HAP-1 (cell line): ENCODE results near the gene FAAP20.
A peak's percentile ranks its signal among the peaks of the same experiment; 100 is the strongest.

ENCODE experiments used
- DNase-seq, 2 experiments: peaks; one replicate each; pipeline ENCODE4 v3.0.0-alpha.2; 2016 to 2020; ENCODE audit warnings: low spot score in 2 of 2
- H3K27me3 ChIP-seq: fragments of 250-450 bp; sonication (Bioruptor Pico); 2 replicates; pipeline ENCODE4 v1.5.1; 2020; ENCODE audit warnings: low read depth, mild to moderate bottlenecking, moderate library complexity
- H3K36me3 ChIP-seq: fragments of 250-450 bp; sonication (Bioruptor Pico); replicated peaks from 2 replicates; pipeline ENCODE4 v1.5.1; 2020; ENCODE audit warnings: mild to moderate bottlenecking
- H3K4me1 ChIP-seq: fragments of 250-450 bp; sonication (Bioruptor Pico); 2 replicates; pipeline ENCODE4 v1.5.1; 2020; ENCODE audit warnings: mild to moderate bottlenecking
- H3K4me3 ChIP-seq: fragments of 250-450 bp; sonication (Bioruptor Pico); 2 replicates; pipeline ENCODE4 v1.5.1; 2020; ENCODE audit warnings: mild to moderate bottlenecking, moderate library complexity
- H3K9me3 ChIP-seq: fragments of 250-450 bp; sonication (Bioruptor Pico); 2 replicates; pipeline ENCODE4 v1.5.1; 2020; ENCODE audit warnings: mild to moderate bottlenecking, moderate library complexity
- in situ Hi-C: fragments of 300-500 bp; cut with MboI; formaldehyde crosslinking; loops from 3 replicates; pipeline ENCODE4 v1.14.3; 2020; ENCODE audit warnings: low sequenced_read_pairs, inconsistent platforms, mixed read lengths

Gene FAAP20

DNA sequence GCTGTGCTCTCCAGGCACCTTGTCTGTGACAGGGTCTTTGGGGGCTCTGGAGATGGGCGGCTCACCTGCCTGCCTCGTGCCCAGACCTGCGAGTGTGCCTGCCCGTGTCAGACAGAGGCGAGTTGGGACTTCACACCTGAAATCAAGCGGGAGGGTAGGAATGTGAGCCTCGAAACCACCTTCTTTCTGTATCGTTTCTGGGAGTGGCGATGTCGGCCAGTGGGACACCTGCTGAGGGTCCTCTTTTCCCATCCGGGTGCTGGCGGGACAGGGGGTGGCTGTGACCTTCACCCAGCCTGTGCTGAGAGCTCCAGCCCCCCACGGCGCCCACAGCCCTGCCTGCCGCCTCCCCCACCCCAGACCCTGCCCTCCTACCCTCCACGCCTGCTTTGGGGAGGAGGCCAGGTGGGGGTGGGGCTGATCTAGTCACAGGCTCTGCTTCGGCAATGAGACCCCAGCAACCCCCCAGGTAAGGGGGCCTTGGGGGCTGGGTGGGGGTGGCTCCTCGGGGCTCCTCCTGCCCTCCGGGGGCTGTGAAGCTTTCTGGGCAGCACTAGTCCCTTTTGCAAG is 15.6 kb upstream of the FAAP20 start:
- Histone ChIP-seq H3K9me3 (no peaks in the 10 kb centered on the region), H3K27me3 (no peaks in the 10 kb centered on the region), H3K4me1 (peaks cover 16% of the 10 kb centered on the region), H3K4me3 (no peak overlapping the region), H3K36me3 (no peaks in the 10 kb centered on the region)
- in situ Hi-C loops, result no loop called here
- DNase-seq, result no peak

DNA sequence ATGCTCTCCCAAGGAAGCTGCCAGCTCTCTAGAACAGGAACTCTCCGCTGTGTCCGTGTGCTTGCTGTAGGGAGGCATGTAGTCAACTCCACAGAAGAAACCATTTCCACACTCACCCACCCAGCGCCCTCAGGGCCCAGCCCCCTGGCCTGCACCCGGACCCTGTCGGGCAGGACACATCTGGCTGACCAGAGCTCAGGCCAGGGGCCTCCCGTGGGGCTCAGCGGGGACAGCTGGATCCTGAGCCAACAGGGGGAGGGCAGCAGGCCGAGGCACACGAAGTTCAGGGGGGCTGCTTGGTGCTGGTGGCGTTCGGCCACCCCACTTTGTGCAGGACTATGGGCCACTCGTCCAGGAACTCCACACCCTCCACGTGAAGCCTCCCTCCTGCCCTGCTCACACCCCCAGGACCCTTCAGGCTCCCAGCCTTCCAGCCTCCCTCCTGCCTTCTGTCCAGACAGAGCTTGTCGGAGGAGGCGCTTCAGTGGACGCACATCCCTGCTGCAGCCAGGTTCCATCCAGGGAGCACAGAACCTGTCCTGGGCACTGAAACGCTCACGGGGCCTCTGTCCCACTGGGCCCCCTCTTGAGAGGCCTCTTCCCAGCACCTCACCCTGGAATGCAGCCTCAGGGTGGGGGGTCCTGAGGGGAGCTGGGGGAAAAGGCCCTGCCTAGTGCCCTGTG is 15.0 kb upstream of the FAAP20 start:
- H3K36me3 ChIP-seq, result no peaks in the 10 kb centered on the region
- DNase-seq, result no peak
- peaks cover 17% of the 10 kb centered on the region for H3K4me1 ChIP-seq
- in situ Hi-C loops, result no loop called here
- H3K27me3 ChIP-seq, result no peaks in the 10 kb centered on the region
- H3K9me3 ChIP-seq, result no peaks in the 10 kb centered on the region
- no peak overlapping the region for H3K4me3 ChIP-seq

DNA sequence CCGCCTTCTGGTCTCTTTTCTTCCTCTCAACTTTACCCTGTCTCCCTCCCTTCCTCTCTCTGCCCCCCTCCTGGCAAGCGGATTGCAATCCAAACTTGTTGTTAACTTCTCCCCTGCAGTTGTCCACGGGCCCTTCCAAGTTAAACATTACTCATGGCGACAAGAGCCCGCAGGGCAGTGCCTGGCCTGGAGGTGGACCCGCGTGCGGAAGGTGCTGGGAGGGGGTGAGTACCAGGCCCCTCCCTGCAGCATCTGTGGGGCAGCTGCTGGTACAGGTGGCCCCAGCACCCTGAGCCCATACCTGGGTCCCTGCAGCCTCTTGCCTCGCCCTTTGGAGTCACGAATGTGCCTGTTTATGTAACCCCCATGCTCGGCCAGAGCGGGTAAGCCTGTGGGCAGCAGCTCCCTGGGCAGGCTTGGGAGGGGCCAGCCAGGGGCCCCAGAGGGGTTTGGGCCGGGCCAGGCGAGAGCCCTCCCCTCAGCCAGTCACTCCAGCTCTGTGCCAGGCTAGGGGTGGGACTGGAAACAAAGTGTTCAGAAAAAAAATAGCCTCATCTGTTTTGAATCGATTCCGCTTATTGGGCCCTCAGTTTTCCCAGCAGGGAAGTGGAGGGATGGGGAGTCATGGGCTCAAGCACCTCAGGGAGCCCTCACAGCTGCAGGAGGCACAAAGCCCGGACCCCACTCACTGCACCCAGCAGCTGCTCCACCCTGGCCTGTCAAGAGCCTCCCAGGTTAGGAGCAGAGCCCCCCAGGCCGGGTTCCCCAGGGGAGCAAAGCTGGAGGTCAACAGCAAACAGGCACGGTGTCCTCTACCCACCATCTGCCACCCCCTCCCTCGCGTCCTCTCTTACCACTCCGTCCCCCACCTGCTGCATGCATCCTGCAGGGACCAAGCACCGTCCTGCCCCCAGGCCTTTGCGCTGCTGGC is 14.0 kb upstream of the FAAP20 start:
- Histone ChIP-seq H3K36me3 (no peaks in the 10 kb centered on the region), H3K27me3 (no peaks in the 10 kb centered on the region), H3K9me3 (no peaks in the 10 kb centered on the region), H3K4me1 (peaks cover 23% of the 10 kb centered on the region), H3K4me3 (no peak overlapping the region)
- in situ Hi-C loops, result no loop called here
- no peak for DNase-seq

DNA sequence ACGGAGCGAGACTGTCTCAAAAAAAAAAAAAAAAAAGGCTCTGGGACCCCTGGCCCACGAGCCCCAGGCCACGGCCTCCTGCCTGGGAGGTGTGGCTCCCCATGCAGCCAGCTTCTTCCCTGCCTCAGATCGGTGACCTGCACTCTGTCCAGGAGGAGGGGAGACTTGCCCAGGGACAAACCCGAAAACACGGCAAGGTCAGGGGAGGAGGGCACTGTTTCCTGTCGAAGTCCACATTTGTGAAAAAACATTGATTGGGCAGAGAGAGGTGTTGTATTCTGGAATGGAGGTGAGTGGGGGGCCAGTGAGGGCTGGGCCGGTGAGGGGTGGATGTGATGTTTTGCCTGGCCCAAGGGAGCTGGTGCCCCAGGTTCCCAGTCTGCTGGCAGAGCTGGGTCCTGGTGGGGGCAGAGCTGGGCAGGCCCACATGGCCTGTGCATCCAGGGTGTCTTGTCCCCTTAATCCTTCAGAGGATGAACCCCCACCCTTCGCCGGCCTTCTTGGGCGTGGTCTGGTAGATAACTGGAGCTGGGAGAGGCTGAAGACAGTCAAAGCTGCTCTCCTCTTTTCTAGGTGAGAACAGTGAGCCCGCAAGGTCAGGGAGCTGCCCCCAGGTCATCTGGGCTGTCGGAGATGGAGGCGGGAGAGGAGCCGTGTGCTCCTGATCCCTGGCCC is 12.4 kb upstream of the FAAP20 start:
- in situ Hi-C loops, result no loop called here
- H3K4me1 ChIP-seq, result peaks cover 9% of the 10 kb centered on the region
- no peaks in the 10 kb centered on the region for H3K36me3 ChIP-seq
- DNase-seq, result no peak
- H3K4me3 ChIP-seq, result no peak overlapping the region
- no peaks in the 10 kb centered on the region for H3K27me3 ChIP-seq
- no peaks in the 10 kb centered on the region for H3K9me3 ChIP-seq

DNA sequence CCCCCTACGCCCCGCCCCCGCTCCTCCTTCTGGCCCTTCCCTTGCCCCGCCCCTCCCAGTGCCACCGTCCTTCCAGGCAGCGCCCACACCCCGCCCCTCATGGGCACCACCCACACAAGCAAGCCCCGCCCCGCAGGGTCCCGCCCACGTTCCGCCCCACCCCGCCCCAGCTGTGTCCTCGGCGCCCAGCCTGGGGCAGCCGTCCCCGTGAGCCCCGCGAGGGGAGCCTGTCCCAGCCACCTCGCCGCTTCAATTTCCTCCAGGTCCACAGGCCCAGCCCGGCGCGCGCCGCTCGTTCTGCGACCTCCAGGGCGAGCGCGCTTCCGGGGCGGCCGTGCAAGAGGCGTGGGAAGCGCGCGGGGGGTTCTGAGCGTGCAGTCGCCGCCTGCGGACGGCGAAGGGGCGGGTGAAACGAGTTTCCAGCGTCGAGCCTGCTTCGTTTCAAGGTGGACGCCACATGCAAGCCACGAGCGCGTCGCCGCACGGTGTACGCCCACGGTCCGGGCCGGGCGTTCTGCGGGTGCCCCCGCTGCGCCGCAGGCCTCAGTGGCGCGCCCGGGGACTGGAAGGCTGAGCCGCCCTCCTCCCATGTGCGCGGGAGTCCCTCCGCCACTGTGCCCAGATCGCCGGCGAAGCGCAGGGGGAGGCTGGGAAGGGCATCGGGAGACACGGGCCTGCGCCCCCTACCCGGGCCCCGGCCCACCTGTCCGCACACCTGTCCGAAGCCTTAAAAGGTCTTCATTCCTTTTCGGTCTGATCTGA is 10.8 kb upstream of the FAAP20 start:
- H3K27me3 ChIP-seq, result no peaks in the 10 kb centered on the region
- H3K36me3 ChIP-seq, result no peaks in the 10 kb centered on the region
- H3K9me3 ChIP-seq, result no peaks in the 10 kb centered on the region
- H3K4me1 ChIP-seq, result peaks cover 9% of the 10 kb centered on the region
- in situ Hi-C loops, result no loop called here
- peak; percentile 82 to 98 for DNase-seq
- peak overlapping the region; percentile 19; the same call in 1 of the 2 replicates for H3K4me3 ChIP-seq

DNA sequence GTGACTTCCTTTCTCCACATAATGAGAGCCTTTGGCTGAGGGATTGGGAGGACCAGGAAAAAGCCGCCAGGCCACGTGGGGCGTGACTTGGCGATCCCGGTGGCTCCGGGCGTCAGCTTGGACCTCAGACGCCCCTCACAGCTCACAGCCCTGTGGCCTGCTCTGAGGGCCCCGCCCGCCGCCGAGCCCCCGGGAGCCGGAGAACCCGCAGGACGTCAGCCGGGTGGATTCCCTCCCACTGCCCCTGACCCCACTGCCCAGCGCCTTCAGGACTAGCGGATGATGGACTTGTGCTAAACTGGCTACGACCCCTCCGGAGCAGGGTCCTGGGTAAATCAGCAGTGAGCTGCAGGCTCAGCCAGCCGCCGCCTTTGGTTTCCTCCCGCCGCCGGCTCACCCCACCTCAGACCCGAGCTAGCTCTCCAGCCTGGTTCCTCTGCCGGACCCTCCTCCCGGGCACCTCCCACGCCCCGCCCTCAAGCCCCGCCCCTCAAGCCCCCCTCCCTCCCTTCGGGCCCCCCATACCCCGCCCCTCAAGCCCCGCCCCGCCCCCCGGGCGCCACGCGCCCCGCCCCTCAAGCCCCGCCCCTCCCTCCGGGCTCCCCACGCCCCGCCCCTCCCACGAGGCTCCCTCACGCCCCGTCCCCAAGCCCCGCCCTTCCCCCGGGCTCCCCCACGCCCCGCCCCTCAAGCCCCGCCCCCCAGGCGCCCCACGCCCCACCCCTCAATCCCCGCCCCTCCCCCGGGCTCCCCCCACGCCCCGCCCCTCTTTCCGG is 10.0 kb upstream of the FAAP20 start:
- Histone ChIP-seq H3K4me1 (peaks cover 9% of the 10 kb centered on the region), H3K4me3 (peak overlapping the region; percentile 36), H3K36me3 (no peaks in the 10 kb centered on the region), H3K27me3 (no peaks in the 10 kb centered on the region), H3K9me3 (no peaks in the 10 kb centered on the region)
- peak; percentile 74 to 93 for DNase-seq
- in situ Hi-C loops, result no loop called here

DNA sequence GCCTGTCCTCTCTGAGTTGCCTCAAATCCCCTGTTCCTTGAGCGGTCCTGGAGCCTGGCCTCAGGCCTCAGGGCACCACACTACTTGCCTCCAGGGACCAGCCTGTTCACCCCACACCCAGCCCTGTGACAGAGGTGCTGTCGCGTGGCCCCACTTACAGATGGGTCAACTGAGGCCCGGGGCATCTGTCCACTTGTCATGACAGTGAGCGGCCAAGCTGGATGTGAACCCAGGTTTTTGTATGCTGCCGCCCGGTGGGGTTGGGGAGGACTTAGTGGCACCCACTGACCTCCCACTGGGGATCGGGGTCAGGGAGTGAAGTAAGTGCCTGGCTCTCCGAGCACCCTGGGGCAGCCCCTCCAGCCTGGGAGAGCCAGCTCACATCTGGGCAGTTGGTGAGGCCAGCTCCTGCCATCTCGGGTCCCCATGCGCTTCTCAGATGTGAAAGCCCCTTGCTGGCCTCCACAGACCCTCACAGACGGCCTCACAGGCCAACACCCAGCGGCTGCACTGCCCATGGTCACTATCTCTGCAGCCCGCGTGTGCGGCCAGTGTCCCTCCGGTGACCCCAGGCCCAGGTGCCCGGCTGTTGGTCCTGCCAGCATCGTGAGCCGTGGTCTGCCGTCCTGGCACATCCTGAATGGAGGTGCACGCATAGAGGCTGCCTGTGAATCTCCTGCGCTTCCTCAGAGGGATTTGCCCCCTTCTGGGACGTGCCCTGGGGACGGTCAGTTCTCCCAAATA is 9.3 kb upstream of the FAAP20 start:
- Histone ChIP-seq H3K4me1 (peaks cover 12% of the 10 kb centered on the region), H3K36me3 (no peaks in the 10 kb centered on the region), H3K4me3 (peak overlapping the region; percentile 36), H3K9me3 (no peaks in the 10 kb centered on the region), H3K27me3 (no peaks in the 10 kb centered on the region)
- DNase-seq, result no peak
- in situ Hi-C loops, result no loop called here

DNA sequence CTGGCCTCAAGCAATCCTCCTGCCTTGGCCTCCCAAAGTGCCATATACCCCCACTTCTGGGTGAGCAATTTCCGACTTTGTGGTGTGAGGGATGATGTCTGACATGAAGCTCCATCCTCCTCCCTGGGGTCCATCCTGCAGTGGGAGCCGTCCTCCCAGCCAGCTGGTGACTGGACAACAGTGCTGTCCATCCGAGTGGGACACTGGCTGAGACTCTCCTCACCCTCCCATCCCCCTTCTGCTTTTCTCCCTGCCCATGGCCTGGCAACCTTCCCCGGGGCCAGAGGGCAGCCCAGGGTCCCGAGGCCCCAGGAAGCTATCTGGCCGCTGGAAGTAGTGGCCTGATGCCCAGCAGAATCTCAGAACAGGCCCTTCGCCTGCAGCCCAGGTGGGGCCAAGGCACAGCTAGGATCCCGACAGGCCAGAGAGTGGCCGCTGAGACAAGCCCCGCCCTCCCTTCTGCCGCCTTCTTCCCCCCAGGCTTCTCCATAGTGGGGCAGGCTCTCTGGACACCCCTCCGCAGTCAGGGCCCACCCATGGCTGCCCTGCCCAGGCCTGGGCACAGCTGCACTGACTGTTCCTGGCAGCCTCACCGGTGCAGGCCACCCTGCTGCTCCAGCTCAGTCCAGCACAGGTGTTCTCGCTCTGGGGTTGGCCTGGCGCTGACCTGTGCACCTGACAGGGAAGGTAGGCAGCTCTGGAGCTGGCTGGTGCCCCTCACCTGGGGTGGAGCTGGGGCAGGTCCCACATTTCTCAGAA is 8.4 kb upstream of the FAAP20 start:
- Histone ChIP-seq H3K27me3 (no peaks in the 10 kb centered on the region), H3K4me1 (peaks cover 13% of the 10 kb centered on the region), H3K4me3 (no peak overlapping the region), H3K36me3 (no peaks in the 10 kb centered on the region), H3K9me3 (no peaks in the 10 kb centered on the region)
- DNase-seq, result no peak
- in situ Hi-C loops, result no loop called here

DNA sequence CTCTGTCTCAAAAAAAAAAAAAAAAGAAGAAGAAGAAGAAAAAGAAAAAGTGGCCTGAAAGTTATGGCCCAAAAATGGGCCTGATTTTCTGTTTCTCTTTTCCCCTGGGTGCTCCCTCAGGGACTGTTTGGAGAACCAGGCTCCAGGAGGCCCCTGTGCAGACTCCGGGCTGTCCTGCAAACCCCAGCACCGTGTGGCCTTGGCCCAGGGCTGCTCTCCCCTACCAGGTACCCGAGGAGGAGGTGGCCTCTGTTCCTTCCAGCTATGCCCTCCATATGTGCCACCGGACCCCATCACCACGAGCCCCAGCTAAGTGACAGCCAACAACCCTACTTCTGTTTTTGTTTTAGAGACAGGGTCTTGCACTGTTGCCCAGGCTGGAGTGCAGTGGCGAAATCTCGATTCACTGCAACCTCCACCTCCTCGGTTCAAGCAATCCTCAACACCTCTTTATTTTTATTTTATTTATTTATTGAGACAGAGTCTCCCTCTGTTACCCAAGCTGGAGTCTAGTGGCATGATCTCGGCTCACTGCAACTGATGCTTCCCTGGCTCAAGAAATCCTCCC is 7.5 kb upstream of the FAAP20 start:
- no peaks in the 10 kb centered on the region for H3K9me3 ChIP-seq
- H3K36me3 ChIP-seq, result no peaks in the 10 kb centered on the region
- no peak for DNase-seq
- H3K27me3 ChIP-seq, result no peaks in the 10 kb centered on the region
- no peak overlapping the region for H3K4me3 ChIP-seq
- H3K4me1 ChIP-seq, result peaks cover 13% of the 10 kb centered on the region
- in situ Hi-C loops, result no loop called here

DNA sequence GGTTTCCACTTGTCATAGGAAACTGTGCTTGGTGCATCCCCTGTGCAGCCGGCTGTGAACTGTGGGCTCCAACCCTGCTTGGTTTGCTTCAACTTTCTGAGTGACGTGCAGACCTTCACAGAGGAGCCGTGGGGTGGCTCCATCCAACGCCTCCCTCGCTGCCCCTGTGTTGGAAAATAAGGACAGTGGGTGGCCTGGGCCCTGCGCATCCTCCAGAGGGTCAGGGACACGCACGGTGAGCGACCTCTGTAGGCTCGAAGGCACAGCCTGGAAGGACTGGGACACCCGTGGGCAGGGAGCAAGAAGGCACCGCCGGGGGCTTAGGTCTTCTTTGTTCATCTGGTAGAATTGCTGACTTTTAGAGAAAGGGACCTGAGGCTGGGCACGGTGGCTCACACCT is 6.5 kb upstream of the FAAP20 start:
- H3K4me1 ChIP-seq, result peaks cover 13% of the 10 kb centered on the region
- no peaks in the 10 kb centered on the region for H3K27me3 ChIP-seq
- in situ Hi-C loops, result no loop called here
- no peaks in the 10 kb centered on the region for H3K36me3 ChIP-seq
- H3K9me3 ChIP-seq, result no peaks in the 10 kb centered on the region
- no peak overlapping the region for H3K4me3 ChIP-seq
- no peak for DNase-seq

DNA sequence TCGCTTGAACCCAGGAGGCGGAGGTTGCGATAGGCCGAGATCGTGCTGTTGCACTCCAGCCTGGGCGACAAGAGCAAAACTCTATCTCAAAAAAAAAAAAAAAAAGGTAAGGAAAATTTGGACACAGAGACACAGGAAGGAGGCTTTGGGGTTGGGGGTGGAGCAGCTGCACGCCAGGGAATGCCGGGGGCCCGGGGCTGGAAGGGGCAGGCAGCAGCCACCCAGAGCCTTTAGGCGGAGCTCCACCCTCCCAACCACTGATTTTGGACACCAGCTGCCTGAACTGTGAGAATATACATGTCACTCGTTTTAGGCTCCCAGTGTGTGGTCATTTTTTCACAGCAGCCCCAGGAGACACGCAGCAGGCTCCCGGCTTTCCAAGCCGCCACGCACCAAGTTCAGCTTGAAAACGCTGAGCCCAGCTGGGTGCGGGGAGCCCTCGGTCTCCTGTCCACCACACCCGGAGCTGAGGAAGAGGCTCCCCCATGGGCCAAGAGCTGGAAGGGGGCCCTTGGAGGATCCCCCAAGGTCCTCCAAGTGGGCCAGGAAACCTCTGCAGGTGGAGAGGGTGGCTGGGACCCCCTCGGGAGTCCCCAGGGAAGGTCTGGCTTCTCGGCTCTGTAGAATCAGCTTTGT is 5.9 kb upstream of the FAAP20 start:
- H3K4me3 ChIP-seq, result no peak overlapping the region
- H3K9me3 ChIP-seq, result no peaks in the 10 kb centered on the region
- H3K27me3 ChIP-seq, result no peaks in the 10 kb centered on the region
- in situ Hi-C loops, result no loop called here
- DNase-seq, result no peak
- peaks cover 14% of the 10 kb centered on the region for H3K4me1 ChIP-seq
- no peaks in the 10 kb centered on the region for H3K36me3 ChIP-seq
